IPS-15b (cell line): Measurements from ENCODE around the gene TWF1.
A peak's percentile ranks its signal among the peaks of the same experiment; 100 is the strongest.

Experiments used
- H3K27me3 ChIP-seq: one replicate; pipeline ENCODE4 v1.6.1; 2013; ENCODE audit warnings: low read length; ENCODE audit not compliant: control insufficient read depth, insufficient read depth
- H3K36me3 ChIP-seq: one replicate; pipeline ENCODE4 v1.6.1; 2013; ENCODE audit warnings: low read length; ENCODE audit not compliant: control insufficient read depth, insufficient read depth
- H3K4me1 ChIP-seq: one replicate; pipeline ENCODE4 v1.6.1; 2013; ENCODE audit warnings: mild to moderate bottlenecking, low read length; ENCODE audit not compliant: control insufficient read depth, insufficient read depth
- H3K4me3 ChIP-seq: one replicate; pipeline ENCODE4 v1.5.1; 2013; ENCODE audit warnings: low read depth, low read length
- H3K9ac ChIP-seq: one replicate; pipeline ENCODE4 v1.6.1; 2013; ENCODE audit warnings: low read depth, mild to moderate bottlenecking, low read length
- H3K9me3 ChIP-seq: one replicate; pipeline ENCODE4 v1.6.1; 2013; ENCODE audit warnings: mild to moderate bottlenecking, low read length; ENCODE audit not compliant: control insufficient read depth, insufficient read depth

The TWF1 gene

GRCh38 chr12:43795716-43796280 lies 10.3 kb downstream of the TWF1 start:
- H3K4me3 ChIP-seq = no peak overlapping the region
- no peaks in the 10 kb centered on the region for H3K4me1 ChIP-seq
- H3K36me3 ChIP-seq = peaks cover 6% of the 10 kb centered on the region
- H3K9ac ChIP-seq = no peak overlapping the region
- no peaks in the 10 kb centered on the region for H3K9me3 ChIP-seq
- H3K27me3 ChIP-seq = no peaks in the 10 kb centered on the region

- H3K9me3 ChIP-seq = no peaks in the 10 kb centered on the region
- H3K4me1 ChIP-seq = no peaks in the 10 kb centered on the region
- H3K9ac ChIP-seq = no peak overlapping the region
- no peaks in the 10 kb centered on the region for H3K36me3 ChIP-seq
- no peak overlapping the region for H3K4me3 ChIP-seq
- no peaks in the 10 kb centered on the region for H3K27me3 ChIP-seq
Observed at GRCh38 chr12:43789941-43790340, 16.2 kb downstream of the TWF1 start.

GRCh38 chr12:43786899-43787693 lies 19.0 kb downstream of the TWF1 start:
- no peak overlapping the region for H3K9ac ChIP-seq
- H3K4me1 ChIP-seq = no peaks in the 10 kb centered on the region
- no peak overlapping the region for H3K4me3 ChIP-seq
- H3K27me3 ChIP-seq = no peaks in the 10 kb centered on the region
- no peaks in the 10 kb centered on the region for H3K9me3 ChIP-seq
- H3K36me3 ChIP-seq = no peaks in the 10 kb centered on the region

GRCh38 chr12:43776498-43776897 lies 29.6 kb downstream of the TWF1 start:
- no peaks in the 10 kb centered on the region for H3K4me1 ChIP-seq
- H3K9ac ChIP-seq = no peak overlapping the region
- H3K27me3 ChIP-seq = no peaks in the 10 kb centered on the region
- H3K36me3 ChIP-seq = no peaks in the 10 kb centered on the region
- H3K9me3 ChIP-seq = no peaks in the 10 kb centered on the region
- H3K4me3 ChIP-seq = no peak overlapping the region

GRCh38 chr12:43766291-43766690 lies 39.8 kb downstream of the TWF1 start:
- H3K9ac ChIP-seq = no peak overlapping the region
- H3K36me3 ChIP-seq = no peaks in the 10 kb centered on the region
- no peaks in the 10 kb centered on the region for H3K9me3 ChIP-seq
- no peaks in the 10 kb centered on the region for H3K27me3 ChIP-seq
- H3K4me1 ChIP-seq = peaks cover 8% of the 10 kb centered on the region
- no peak overlapping the region for H3K4me3 ChIP-seq

- Histone ChIP-seq H3K4me3 (no peak overlapping the region), H3K27me3 (no peaks in the 10 kb centered on the region), H3K36me3 (no peaks in the 10 kb centered on the region), H3K4me1 (peaks cover 8% of the 10 kb centered on the region), H3K9me3 (no peaks in the 10 kb centered on the region), H3K9ac (no peak overlapping the region)
Observed at GRCh38 chr12:43764528-43764927, 41.6 kb downstream of the TWF1 start.

- Histone ChIP-seq H3K9ac (no peak overlapping the region), H3K9me3 (no peaks in the 10 kb centered on the region), H3K4me1 (peaks cover 8% of the 10 kb centered on the region), H3K36me3 (no peaks in the 10 kb centered on the region), H3K27me3 (no peaks in the 10 kb centered on the region), H3K4me3 (no peak overlapping the region)
Observed at GRCh38 chr12:43763769-43764168, 42.3 kb downstream of the TWF1 start.

GRCh38 chr12:43762596-43762995 lies 43.5 kb downstream of the TWF1 start:
- no peak overlapping the region for H3K9ac ChIP-seq
- no peaks in the 10 kb centered on the region for H3K27me3 ChIP-seq
- no peaks in the 10 kb centered on the region for H3K9me3 ChIP-seq
- no peak overlapping the region for H3K4me3 ChIP-seq
- no peaks in the 10 kb centered on the region for H3K36me3 ChIP-seq
- peaks cover 8% of the 10 kb centered on the region for H3K4me1 ChIP-seq

GRCh38 chr12:43761500-43761899 lies 44.6 kb downstream of the TWF1 start:
- no peaks in the 10 kb centered on the region for H3K9me3 ChIP-seq
- H3K4me3 ChIP-seq = no peak overlapping the region
- H3K4me1 ChIP-seq = peaks cover 8% of the 10 kb centered on the region
- H3K36me3 ChIP-seq = no peaks in the 10 kb centered on the region
- no peaks in the 10 kb centered on the region for H3K27me3 ChIP-seq
- no peak overlapping the region for H3K9ac ChIP-seq

- no peak overlapping the region for H3K9ac ChIP-seq
- H3K27me3 ChIP-seq = no peaks in the 10 kb centered on the region
- H3K9me3 ChIP-seq = no peaks in the 10 kb centered on the region
- no peak overlapping the region for H3K4me3 ChIP-seq
- peaks cover 8% of the 10 kb centered on the region for H3K4me1 ChIP-seq
- no peaks in the 10 kb centered on the region for H3K36me3 ChIP-seq
Observed at GRCh38 chr12:43760396-43760795, 45.7 kb downstream of the TWF1 start.

GRCh38 chr12:43758728-43759563 lies 47.2 kb downstream of the TWF1 start, which contains the start of the genes IRAK4 and PUS7L:
IRAK4 (plus strand) TSS chr12:43758951; CDS start chr12:43768112, 9,161 bp downstream.
PUS7L (minus strand) TSS chr12:43758790; CDS start chr12:43755245, 3,545 bp downstream.
- H3K4me1 ChIP-seq = peaks cover 8% of the 10 kb centered on the region
- H3K4me3 ChIP-seq = peak within 1 kb of the TSS; percentile 91
- no peaks in the 10 kb centered on the region for H3K36me3 ChIP-seq
- H3K9ac ChIP-seq = peak within 1 kb of the TSS; percentile 71
- H3K27me3 ChIP-seq = no peaks in the 10 kb centered on the region
- H3K9me3 ChIP-seq = no peaks in the 10 kb centered on the region
